ENCODE data around the gene NFIX. TPM values are rescaled to one million over a fixed set of nuclear protein-coding genes. Genes with fewer than 3 reads are reported as not detected.

The NFIX gene
- polyA plus RNA-seq, 1 donor (not counting 4 experiments of a cell fraction or from before 2014, with no cell fraction given), result 5.2 TPM

GRCh38 chr19:13086341-13086740, 91.1 kb downstream of the NFIX start:
- Histone ChIP-seq H3K9me3 (ENCODE audit: control insufficient read depth, low read depth, low read length) (no peaks in the 10 kb centered on the region), H3K4me2 (ENCODE audit: control insufficient read depth, extremely low read depth, insufficient read depth, low read depth, low read length) (no peak overlapping the region), H3K27me3 (ENCODE audit: control insufficient read depth, extremely low read depth, insufficient read depth, low read length) (no peaks in the 10 kb centered on the region), H4K20me1 (ENCODE audit: control insufficient read depth, extremely low read depth, insufficient read depth, low read length) (no peaks in the 10 kb centered on the region), H3K4me3 (ENCODE audit: control insufficient read depth in 2 of 3, extremely low read depth in 1 of 3, insufficient read depth in 2 of 3, low read depth in 1 of 3, low read length in 3 of 3) (no peak overlapping the region), H3K27ac (ENCODE audit: control insufficient read depth, insufficient read depth, low read length) (no peak overlapping the region), H2AFZ (ENCODE audit: control insufficient read depth, low read length) (no peak overlapping the region), H3K36me3 (ENCODE audit: control insufficient read depth in 2 of 2, extremely low read depth in 1 of 2, insufficient read depth in 2 of 2, low read length in 2 of 2) (peaks cover 6 to 8% of the 10 kb centered on the region in 2 experiments), H3K9ac (ENCODE audit: control insufficient read depth, extremely low read depth, insufficient read depth, low read length) (no peak overlapping the region), H3K4me1 (ENCODE audit: control insufficient read depth, extremely low read depth, insufficient read depth, low read length) (no peaks in the 10 kb centered on the region), H3K79me2 (ENCODE audit: control insufficient read depth, insufficient read depth, low read length) (no peaks in the 10 kb centered on the region), H3K9me1 (ENCODE audit: control insufficient read depth, extremely low read depth, insufficient read depth, low read length) (no peaks in the 10 kb centered on the region)
- DNase-seq (ENCODE audit: low read depth, low spot score) (no peak), FAIRE-seq (no peak)
- dilution Hi-C loops (cut with MboI; ENCODE audit: extremely low pct_ligation_motif_present, low sequenced_read_pairs), result no loop called here
- TF ChIP-seq CTCF (optimal IDR thresholded peaks at IDR 0.05 in 1 of 3, IDR thresholded peaks at IDR 0.05 in 1 of 3, conservative IDR thresholded peaks at IDR 0.05 in 1 of 3; ENCODE audit: extremely low read depth in 1 of 3, insufficient read depth in 2 of 3, low read length in 3 of 3), result no peak
- TF ChIP-seq EZH2 (IDR thresholded peaks at IDR 0.05; ENCODE audit: low read length), result no peak

GRCh38 chr19:13087295-13087694, 92.0 kb downstream of the NFIX start:
- no peak overlapping the region for H3K4me2 ChIP-seq (ENCODE audit: control insufficient read depth, extremely low read depth, insufficient read depth, low read depth, low read length)
- H4K20me1 ChIP-seq (ENCODE audit: control insufficient read depth, extremely low read depth, insufficient read depth, low read length), result no peaks in the 10 kb centered on the region
- TF ChIP-seq EZH2 (IDR thresholded peaks at IDR 0.05; ENCODE audit: low read length) (no peak), CTCF (optimal IDR thresholded peaks at IDR 0.05 in 1 of 3, IDR thresholded peaks at IDR 0.05 in 1 of 3, conservative IDR thresholded peaks at IDR 0.05 in 1 of 3; ENCODE audit: extremely low read depth in 1 of 3, insufficient read depth in 2 of 3, low read length in 3 of 3) (no peak)
- no peaks in the 10 kb centered on the region for H3K9me3 ChIP-seq (ENCODE audit: control insufficient read depth, low read depth, low read length)
- H3K4me3 ChIP-seq (ENCODE audit: control insufficient read depth in 2 of 3, extremely low read depth in 1 of 3, insufficient read depth in 2 of 3, low read depth in 1 of 3, low read length in 3 of 3), result no peak overlapping the region
- FAIRE-seq (no peak), DNase-seq (ENCODE audit: low read depth, low spot score) (no peak)
- no peak overlapping the region for H3K9ac ChIP-seq (ENCODE audit: control insufficient read depth, extremely low read depth, insufficient read depth, low read length)
- no peaks in the 10 kb centered on the region for H3K79me2 ChIP-seq (ENCODE audit: control insufficient read depth, insufficient read depth, low read length)
- H3K4me1 ChIP-seq (ENCODE audit: control insufficient read depth, extremely low read depth, insufficient read depth, low read length), result no peaks in the 10 kb centered on the region
- dilution Hi-C loops (cut with MboI; ENCODE audit: extremely low pct_ligation_motif_present, low sequenced_read_pairs), result no loop called here
- no peak overlapping the region for H3K27ac ChIP-seq (ENCODE audit: control insufficient read depth, insufficient read depth, low read length)
- no peak overlapping the region for H2AFZ ChIP-seq (ENCODE audit: control insufficient read depth, low read length)
- H3K9me1 ChIP-seq (ENCODE audit: control insufficient read depth, extremely low read depth, insufficient read depth, low read length), result no peaks in the 10 kb centered on the region
- H3K36me3 ChIP-seq (ENCODE audit: control insufficient read depth in 2 of 2, extremely low read depth in 1 of 2, insufficient read depth in 2 of 2, low read length in 2 of 2), result peaks cover 6% of the 10 kb centered on the region in 2 experiments
- no peaks in the 10 kb centered on the region for H3K27me3 ChIP-seq (ENCODE audit: control insufficient read depth, extremely low read depth, insufficient read depth, low read length)
